Stimulated activated CD8-positive, alpha-beta memory T cell treated with anti-CD3 and anti-CD28 coated beads, Interleukin-15, amount 100 ng/mL, for 24 hours (primary cell): ENCODE data around the gene DSCAML1.

Experiments used
- DNase-seq: peaks from one replicate; pipeline ENCODE4 v3.0.0-alpha.2; 2020; ENCODE audit warnings: low read depth

Gene DSCAML1

DNA sequence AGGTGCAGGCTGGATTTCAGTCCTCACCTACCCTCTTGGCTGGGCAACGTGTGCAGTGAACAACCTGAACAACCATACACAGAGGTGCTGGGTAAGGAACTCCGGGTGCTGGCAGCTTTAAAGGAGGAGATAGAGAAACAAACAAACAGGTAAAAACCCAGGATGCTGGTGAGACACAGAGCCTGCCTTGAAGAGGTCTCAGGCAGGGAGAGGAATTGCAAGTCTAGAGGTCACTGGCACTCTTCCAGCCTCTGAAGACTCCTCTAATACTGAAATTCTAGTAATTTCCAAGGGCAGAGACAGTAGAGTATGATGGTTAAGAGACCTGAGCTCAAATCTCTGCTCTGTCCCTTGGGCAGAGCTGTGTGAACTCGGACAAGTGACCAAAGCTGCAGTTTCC is 276.8 kb downstream of the DSCAML1 start:
- no peak for DNase-seq

- DNase-seq = no peak
Observed at GRCh38 chr11:117519590-117519989, 277.4 kb downstream of the DSCAML1 start.

- no peak for DNase-seq
Observed at GRCh38 chr11:117519170-117519569, 277.8 kb downstream of the DSCAML1 start.

DNA sequence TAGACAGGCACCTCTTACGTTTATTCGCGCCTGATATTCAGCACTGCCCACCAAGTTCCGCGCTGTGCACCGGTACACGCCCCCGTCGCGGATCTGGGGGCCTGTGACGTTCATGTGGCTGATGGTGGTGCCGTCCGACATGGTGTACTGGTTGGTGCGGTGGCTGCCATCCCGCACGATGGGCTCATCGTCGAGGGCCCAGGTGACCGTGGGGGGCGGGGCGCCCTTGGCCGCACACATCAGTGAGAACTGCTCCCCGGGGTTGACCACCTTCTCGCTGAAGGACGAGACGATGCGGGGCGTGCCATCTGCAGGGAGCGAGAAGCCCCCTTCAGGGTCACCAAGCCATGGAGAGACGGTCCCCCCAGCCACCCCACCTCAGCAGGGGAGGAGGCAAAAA is 278.6 kb downstream of the DSCAML1 start:
- DNase-seq = no peak

DNA sequence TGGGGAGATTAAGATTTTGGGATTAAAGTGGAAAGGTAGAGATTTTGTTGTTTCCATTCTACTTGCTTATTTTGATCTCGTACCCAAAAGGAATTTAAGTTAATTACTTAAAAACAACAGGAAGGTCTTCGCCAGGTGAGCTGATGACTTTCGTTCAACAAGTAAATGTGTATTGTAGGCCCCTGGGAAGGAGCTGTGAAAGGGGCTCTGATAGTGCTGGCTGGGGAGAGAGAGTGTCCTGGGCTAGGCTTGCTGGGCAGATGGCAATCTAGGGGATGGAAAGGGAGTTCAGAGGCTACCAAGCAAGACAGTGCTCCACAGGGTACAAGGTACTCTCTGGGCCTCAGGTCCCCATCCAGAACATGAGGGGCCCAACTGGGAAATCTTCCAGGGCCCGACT is 279.9 kb downstream of the DSCAML1 start:
- DNase-seq = no peak

DNA sequence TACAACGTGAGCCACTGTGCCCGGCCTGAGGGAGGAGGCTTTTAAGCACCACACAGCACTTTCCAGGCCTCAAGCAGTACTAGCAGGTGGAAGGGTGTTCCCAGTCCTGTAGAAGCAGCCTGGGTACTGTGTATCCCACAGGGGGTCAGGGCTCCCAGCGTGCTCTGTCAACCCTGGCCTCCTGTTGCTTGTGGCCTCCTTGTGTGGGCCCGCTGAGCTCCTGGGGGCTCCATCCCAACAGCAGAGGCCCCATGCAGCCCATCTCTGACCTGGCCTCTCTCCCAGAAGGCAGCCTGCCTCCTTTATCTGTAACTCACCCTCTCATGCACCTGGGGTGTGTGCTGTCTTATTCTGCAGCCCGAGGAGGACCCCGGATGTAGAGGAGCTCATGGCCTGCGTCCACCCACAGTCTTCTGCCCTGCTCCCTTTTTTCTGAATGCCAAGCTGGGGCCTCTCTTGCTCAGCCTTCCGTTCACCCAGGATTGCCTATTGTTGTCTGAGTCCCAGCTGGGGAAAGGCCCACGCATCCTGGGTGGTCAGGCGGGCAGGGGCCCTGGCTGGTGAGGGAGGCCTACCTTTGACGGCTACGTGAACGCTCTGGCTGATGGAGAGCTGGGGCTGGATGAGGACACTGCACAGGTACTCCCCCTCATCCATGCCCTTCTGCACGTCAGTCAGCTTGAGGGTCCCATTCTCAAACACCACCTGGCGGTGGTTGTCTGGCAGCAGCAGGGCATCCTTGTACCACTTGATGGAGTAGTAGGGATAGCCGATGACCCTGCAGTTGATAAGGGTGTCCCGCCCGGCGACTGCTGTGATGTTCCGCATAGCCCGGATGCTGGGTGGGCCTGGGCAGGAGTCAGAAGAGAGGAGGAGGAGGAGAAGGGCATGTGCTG is 280.9 kb downstream of the DSCAML1 start:
- no peak for DNase-seq

DNA sequence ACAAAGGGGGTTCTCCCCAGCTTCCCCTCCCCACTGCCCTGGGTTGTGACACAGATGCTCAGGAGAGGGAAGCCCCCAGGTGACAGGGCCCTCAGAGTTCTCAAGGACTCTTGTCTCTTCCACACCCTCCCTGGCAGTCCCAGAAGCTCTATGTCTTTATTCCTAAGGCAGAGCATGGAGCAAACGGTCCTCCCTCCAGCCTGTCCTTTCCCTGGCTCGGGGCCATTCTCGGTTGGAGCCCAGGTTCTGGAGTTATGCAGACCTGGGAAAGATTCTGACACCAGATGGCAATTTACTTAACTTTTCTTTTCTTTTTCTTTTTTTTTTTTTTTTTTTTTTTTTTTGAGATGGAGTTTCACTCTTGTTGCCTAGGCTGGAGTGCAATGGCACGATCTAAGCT is 282.8 kb downstream of the DSCAML1 start:
- no peak for DNase-seq

- DNase-seq = no peak
Observed at GRCh38 chr11:117513666-117514065, 283.4 kb downstream of the DSCAML1 start.

DNA sequence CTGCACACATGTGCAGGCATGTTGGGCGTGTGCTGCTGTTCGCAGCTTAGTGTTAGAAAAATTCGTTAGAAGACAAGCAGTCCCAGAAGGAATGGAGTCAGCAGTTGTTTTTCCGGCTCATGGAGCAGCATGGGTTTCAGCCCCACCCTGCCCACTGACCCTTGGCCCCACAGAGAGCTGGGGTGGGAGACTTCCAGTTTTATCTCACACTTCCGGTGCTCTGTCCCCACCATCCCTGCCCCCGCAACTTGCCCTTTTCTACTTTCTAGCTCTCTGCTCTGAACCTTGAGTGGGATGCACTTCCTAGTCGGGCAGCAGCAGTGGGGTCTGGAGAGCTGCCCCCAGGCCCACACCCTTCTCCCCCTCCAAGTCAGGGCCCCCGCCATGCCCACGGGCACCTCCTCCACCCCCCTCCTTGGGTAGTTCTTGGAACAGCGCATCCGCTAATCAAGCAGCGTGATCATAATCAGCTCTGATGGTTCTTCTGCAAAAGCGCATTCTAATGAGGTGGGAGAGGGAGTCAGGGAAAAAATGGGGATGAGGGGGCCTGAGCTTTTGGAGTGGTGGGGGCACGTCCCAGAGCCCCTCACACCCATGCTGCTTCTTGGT is 285.0 kb downstream of the DSCAML1 start:
- no peak for DNase-seq

DNA sequence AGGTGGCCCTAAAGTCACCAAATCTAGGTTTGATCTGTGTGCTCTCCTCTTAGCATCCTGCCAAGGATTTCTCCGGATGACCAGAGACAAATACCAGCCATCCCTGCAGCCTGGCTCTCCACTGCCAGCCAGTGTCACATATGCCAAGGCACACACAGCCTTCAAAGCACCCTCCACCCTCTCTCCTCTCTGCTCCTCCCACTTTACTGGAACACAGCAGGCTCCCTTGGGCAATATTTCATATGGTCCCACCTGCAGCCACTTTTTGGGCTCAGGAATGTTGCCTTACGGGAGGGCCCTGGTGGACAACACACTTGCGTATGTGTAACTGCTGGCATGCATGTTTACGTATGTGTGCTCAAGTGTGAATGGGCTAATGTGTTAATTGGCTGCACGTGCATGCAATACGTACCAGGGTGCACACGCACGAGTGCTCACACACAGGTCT is 285.5 kb downstream of the DSCAML1 start:
- DNase-seq = no peak

DNA sequence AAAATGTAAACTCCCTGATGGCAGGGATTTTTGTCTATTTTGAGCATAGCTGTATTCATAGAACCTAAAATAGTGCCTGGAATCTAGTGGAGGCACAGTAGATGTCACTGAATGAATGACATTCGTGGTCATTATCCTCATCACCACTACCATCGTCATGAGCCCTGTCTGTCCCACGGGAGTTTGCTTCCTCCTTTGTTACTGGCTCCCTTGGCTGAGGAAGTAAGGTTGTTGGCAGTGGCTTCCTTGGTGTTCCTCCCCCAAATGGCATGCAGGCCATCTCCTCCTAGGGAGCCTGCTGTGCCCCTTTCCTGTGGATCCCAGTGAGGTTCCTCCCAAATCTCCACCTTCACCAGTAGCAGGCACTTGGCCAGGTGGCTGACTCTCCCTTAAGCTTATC is 286.4 kb downstream of the DSCAML1 start:
- no peak for DNase-seq

DNA sequence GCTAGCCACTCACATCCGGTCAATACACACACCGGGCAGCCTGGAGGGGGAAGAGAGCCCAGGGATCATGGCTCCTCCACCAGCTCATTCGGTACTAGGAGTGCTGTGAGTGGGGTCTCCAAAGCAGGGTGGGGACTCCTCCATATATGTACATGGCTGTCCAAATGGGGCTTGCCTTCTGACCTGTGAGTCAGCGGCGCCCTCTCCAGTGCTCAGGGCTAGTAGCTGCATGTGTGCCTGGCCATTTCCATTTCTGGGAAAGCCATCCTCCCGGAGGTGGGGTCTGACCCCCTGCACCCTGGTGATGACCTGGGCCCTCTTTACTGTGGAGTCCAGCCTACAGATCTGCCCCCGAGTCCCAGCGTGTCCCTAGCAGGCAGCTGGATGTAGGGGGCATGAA is 287.5 kb downstream of the DSCAML1 start:
- DNase-seq = no peak

GRCh38 chr11:117506971-117507370 is 290.0 kb downstream of the DSCAML1 start:
- DNase-seq = no peak

GRCh38 chr11:117505285-117505970 is 291.6 kb downstream of the DSCAML1 start:
- no peak for DNase-seq

- DNase-seq = no peak
Observed at GRCh38 chr11:117502779-117503100, 294.3 kb downstream of the DSCAML1 start.

- DNase-seq = no peak
Observed at GRCh38 chr11:117502015-117502778, 294.8 kb downstream of the DSCAML1 start.

- no peak for DNase-seq
Observed at GRCh38 chr11:117501237-117501898, 295.6 kb downstream of the DSCAML1 start.

- DNase-seq = no peak
Observed at GRCh38 chr11:117498791-117499190, 298.2 kb downstream of the DSCAML1 start.

GRCh38 chr11:117497206-117497951 is 299.6 kb downstream of the DSCAML1 start:
- DNase-seq = no peak

- DNase-seq = no peak
Observed at GRCh38 chr11:117495357-117495756, 301.7 kb downstream of the DSCAML1 start.
